HG03103 (cell line): ENCODE results near the gene PCBP2.
A peak's percentile ranks its signal among the peaks of the same experiment; 100 is the strongest.

ENCODE experiments used
- ATAC-seq: cut with Tn5 transposase; IDR thresholded peaks from one replicate; pipeline ENCODE4 v1.9.1; 2021; ENCODE audit warnings: low read depth; ENCODE audit not compliant: unreplicated experiment

The PCBP2 gene

GRCh38 chr12:53492188-53492587, 40.3 kb downstream of the PCBP2 start:
- ATAC-seq = no peak

- ATAC-seq = peak; percentile 84
These were observed 41.1 kb downstream of the PCBP2 start for GRCh38 chr12:53492830-53493609.

GRCh38 chr12:53493610-53494391, 41.9 kb downstream of the PCBP2 start:
- no peak for ATAC-seq

GRCh38 chr12:53495903-53496751, 44.2 kb downstream of the PCBP2 start:
- no peak for ATAC-seq

GRCh38 chr12:53496752-53497032, 44.8 kb downstream of the PCBP2 start:
- no peak for ATAC-seq

DNA sequence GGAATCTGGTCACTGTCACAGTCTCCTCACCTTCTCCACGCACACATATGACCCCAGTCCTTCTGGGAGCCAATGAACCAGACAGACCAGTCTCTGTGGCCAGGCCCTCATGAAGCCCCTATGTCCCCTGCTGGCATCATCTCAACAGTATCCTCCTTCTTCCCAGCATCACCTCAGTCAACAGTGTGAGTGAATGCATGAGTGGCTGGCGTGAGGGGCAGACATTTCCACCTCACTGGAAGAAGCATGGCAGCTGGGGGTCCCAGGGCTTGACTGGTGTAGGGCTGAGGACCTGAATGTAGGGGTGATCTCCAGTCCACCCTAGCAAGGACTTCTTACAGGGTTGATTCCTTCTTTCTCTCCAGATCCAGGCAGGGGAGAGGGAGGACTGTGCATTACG, 45.6 kb downstream of the PCBP2 start:
- no peak for ATAC-seq

- ATAC-seq = no peak
These were observed 46.3 kb downstream of the PCBP2 start for GRCh38 chr12:53498235-53498630.

DNA sequence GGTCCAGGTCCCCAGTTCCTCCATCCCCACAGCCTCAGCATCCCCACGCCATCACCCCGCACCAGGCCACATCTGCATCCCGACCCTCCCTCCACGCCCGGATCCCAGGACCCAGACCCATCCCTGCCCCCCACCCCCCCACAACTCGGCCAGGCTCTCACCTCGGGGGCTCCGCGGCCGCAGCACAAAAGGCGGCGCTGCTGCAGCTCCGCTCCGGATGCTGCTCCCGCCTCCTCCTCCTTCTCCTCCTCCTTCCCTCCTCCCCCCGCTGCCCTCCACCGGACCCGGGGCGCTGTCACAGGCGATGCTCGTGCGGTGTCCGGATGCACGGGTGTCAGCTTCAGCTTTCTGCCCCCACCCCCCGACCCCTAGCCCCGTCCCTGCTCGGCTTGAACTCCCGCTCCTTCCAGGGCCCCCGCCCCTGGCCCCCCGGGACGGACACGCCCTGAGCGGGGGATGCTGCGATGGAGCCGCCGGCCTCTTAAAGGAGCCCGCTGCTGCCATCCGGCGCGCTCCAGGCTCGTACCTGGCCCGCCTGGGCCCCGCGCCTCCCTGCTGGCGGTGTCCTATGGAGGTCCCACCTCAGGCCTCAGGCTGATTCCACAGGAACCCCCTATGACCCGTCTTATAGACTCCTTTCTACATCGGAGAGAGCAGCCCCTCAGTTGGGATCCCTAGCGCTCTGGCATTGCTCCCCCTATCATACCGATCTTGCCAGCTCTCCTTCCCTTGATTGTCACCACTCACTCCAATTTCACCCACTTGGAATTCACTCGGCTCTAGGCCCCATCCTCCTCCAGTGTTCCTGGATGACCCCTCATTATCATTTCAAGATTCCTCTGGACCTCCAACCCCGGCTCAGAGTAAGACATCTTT, 47.6 kb downstream of the PCBP2 start, which contains the start of gene MAP3K12:
Gene MAP3K12 (minus strand): TSS at position 193 of the 876 bp plus-strand sequence. CDS start 12,067 bp downstream, outside the sequence.
- ATAC-seq = no peak

DNA sequence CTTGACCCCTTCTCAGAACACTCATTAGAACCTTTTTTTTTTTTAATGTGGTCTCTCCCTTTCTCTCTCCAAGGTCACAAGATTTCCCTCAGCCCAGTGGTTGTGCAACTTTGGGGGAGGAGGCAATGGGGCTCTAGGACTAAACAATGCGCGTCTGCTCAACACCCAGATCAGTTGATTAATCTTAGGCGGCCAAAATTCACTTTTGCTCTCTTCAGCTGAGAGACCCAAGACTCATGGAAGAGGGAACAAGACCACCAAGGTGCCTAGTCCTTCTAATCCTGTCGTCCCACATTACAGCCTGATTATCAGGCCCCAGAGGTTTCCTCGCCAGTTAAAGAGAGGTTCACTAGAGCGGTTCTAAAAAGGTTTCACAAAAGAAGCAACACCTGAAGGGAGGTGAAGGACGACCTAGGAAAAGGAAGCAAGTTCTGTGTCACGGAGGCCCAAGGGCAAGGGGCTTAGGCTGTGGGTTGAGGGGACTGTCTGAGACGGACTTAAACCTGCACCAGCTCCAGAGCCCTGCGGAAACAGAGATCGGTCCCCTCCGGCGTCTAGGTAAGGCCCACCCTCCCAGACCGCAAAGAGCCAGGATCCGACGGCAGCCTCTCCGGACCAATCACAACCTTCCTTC, 48.4 kb downstream of the PCBP2 start:
- ATAC-seq = peak; percentile 47

GRCh38 chr12:53500776-53501614, 49.1 kb downstream of the PCBP2 start, which contains the start of gene TARBP2:
Gene TARBP2 (plus strand): TSS chr12:53501283. CDS start chr12:53501409, 126 bp downstream.
- ATAC-seq = peak; percentile 58

DNA sequence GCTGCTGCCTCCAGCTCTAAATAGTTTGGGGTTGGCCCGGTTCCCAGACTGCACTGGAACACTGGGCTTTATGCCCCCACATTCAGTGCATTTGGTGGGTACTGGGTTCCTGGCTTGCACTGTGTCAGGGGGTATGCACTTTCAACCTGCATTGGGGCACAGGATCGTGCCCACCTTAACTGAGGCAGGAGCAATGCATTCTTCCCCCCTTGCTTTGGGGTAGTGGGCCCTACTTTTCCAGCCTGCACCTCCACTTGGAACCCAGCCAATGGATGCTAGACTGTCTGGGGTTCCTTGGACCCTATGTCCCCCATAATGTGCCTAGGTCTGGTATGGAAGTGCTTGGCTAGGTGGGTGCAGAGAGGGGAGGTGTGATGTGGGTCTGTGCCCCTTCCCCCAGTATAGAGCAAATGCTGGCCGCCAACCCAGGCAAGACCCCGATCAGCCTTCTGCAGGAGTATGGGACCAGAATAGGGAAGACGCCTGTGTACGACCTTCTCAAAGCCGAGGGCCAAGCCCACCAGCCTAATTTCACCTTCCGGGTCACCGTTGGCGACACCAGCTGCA, 49.8 kb downstream of the PCBP2 start:
- no peak for ATAC-seq

GRCh38 chr12:53502331-53502730, 50.4 kb downstream of the PCBP2 start:
- no peak for ATAC-seq

DNA sequence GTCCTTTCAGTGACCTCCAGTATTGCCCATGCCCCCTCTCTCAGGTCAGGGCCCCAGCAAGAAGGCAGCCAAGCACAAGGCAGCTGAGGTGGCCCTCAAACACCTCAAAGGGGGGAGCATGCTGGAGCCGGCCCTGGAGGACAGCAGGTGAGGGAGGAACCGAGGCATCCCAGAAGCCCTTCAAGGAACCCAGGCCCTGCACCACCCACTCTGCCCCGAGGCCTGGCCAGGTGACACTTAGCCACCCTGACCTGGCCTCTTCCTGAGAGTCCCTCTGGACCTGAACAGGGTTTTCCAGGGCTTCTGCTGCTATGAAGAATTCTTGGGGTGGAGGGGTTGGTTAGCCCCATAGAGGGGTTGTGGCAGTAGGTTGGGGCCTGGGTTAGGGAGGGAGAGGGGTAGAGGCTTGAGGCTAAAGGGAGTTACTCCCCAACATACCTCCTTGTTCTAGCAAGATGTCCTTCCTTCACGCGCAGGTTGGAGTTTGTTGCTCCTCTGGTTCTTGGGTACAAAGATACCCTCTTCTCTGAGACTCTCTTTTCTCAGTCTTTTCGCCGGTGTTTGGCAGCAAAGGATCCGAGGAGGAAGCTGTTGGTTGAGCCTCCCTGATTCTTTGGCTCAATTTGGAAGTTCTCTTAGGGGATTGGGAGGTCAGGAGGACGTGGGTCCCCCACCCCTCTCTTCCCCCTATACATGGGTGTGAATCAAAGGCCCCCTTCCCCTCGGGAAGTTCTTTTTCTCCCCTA, 51.3 kb downstream of the PCBP2 start:
- ATAC-seq = no peak

- ATAC-seq = no peak
These were observed 52.4 kb downstream of the PCBP2 start for GRCh38 chr12:53504004-53504920.

GRCh38 chr12:53505086-53505485, 53.2 kb downstream of the PCBP2 start:
- no peak for ATAC-seq

DNA sequence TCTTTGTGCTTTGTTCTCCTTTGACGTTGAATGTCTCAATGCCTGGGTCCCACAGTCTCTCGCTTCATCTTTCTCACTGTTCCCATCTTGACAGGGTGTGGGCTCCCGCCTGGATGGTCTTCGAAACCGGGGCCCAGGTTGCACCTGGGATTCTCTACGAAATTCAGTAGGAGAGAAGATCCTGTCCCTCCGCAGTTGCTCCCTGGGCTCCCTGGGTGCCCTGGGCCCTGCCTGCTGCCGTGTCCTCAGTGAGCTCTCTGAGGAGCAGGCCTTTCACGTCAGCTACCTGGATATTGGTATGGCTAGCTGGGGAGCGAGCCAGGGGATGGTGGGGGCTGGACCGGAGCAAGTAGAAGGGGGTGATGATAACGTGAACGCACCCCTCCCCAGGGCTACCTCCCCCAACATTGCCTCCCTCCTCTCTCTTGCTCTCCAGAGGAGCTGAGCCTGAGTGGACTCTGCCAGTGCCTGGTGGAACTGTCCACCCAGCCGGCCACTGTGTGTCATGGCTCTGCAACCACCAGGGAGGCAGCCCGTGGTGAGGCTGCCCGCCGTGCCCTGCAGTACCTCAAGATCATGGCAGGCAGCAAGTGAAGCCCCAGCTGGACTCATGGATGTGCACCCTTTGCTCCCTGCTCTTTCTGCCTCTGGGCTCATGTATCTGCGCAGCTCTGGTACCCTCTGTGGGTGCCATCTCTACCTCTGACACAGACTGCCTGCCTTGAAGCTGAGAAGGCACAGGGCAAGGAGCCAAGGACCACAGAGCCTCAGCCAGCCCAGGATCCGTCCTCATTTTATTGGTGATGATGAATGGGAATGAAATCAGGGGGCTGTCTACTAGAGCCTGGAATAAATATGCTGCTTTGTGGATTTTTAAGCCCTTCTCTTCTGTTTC, 53.9 kb downstream of the PCBP2 start:
- ATAC-seq = no peak
